Osteoblast (primary cell): ENCODE results near the gene CSNK2A3. TPM values are rescaled to one million over a fixed set of nuclear protein-coding genes. Genes with fewer than 3 reads are reported as not detected.

Source experiments
- DNase-seq: peaks from one replicate; pipeline ENCODE4 v3.0.0; 2011; ENCODE audit warnings: low spot score, mixed read lengths; ENCODE audit not compliant: insufficient read length; ENCODE audit errors: missing footprints
- H2AFZ ChIP-seq: 2 replicates; pipeline ENCODE4 v1.6.0; 2011; ENCODE audit warnings: mild to moderate bottlenecking, low read length
- H3K27ac ChIP-seq: 2 replicates; pipeline ENCODE4 v1.5.1; 2011; ENCODE audit warnings: mild to moderate bottlenecking, low read depth, low read length, moderate library complexity
- H3K27me3 ChIP-seq: 2 replicates; pipeline ENCODE4 v1.6.0; 2012; ENCODE audit warnings: mild to moderate bottlenecking, control low read depth, inconsistent platforms, low read length, moderate library complexity; ENCODE audit not compliant: insufficient read depth
- H3K36me3 ChIP-seq: 2 replicates; pipeline ENCODE4 v1.5.1; 2011; ENCODE audit warnings: mild to moderate bottlenecking, low read length, control low read depth, moderate library complexity; ENCODE audit not compliant: insufficient read depth
- H3K4me1 ChIP-seq: 2 replicates; pipeline ENCODE4 v1.5.1; 2011; ENCODE audit warnings: mild to moderate bottlenecking, low read length, control low read depth, moderate library complexity; ENCODE audit not compliant: insufficient read depth
- H3K4me2 ChIP-seq: 2 replicates; pipeline ENCODE4 v1.6.0; 2011; ENCODE audit warnings: mild to moderate bottlenecking, low read length; ENCODE audit not compliant: insufficient read depth
- H3K4me3 ChIP-seq: fragments of 200-600 bp; sonication (generic); 3 replicates; pipeline ENCODE4 v1.5.1; 2012; ENCODE audit warnings: mild to moderate bottlenecking, low read length, inconsistent platforms; ENCODE audit not compliant: insufficient read depth
- H3K79me2 ChIP-seq: 2 replicates; pipeline ENCODE4 v1.6.0; 2012; ENCODE audit warnings: mild to moderate bottlenecking, low read length, control low read depth, inconsistent platforms; ENCODE audit not compliant: insufficient read depth
- H3K9me3 ChIP-seq: 2 replicates; pipeline ENCODE4 v1.5.1; 2011; ENCODE audit warnings: low read depth, low read length, control low read depth
- H4K20me1 ChIP-seq: 2 replicates; pipeline ENCODE4 v1.6.0; 2012; ENCODE audit warnings: mild to moderate bottlenecking, low read length, control low read depth; ENCODE audit not compliant: insufficient read depth
- total RNA-seq: library from RNA; depleted of rRNA; stranded (reverse); fragments of >200 nt; gene quantifications from 2 replicates; pipeline ENCODE4 v1.2.3, GENCODE V29; 2012
- TF ChIP-seq, protein P1 (sequence below): IDR thresholded peaks from 2 replicates; pipeline ENCODE4 v1.5.1; 2011; ENCODE audit warnings: mild to moderate bottlenecking, low read depth, low read length, moderate library complexity; ENCODE audit errors: extremely low read depth

CSNK2A3 gene
- total RNA-seq, 1 donor, result 2.2 TPM

DNA sequence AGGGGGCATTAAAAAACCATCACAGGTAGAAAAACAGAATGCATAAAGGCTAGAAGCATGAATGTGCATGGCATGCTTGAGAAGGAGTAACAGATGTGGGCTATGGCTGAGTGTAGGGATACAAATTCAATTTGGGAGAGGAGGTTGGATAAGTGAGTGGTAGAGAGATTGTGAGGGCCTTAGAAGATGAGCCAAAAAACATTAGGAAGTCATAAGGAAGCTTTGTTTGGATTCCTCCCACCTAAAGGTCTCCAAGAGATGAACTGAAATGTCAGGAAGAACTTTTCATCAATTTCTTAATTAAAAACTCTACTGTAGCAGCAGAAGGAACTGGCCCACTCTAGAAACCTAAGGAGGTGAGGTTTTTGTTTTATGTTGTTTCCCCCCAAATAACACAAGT is 41.2 kb upstream of the CSNK2A3 start:
- Histone ChIP-seq H3K79me2 (no peaks in the 10 kb centered on the region), H3K9me3 (no peaks in the 10 kb centered on the region), H4K20me1 (no peaks in the 10 kb centered on the region), H3K36me3 (no peaks in the 10 kb centered on the region), H2AFZ (no peak overlapping the region), H3K27me3 (peaks cover 6% of the 10 kb centered on the region), H3K4me3 (no peak overlapping the region), H3K4me1 (peaks cover 26% of the 10 kb centered on the region), H3K4me2 (no peak overlapping the region), H3K27ac (no peak overlapping the region)
- DNase-seq, result no peak
- TF ChIP-seq, protein P1, sequence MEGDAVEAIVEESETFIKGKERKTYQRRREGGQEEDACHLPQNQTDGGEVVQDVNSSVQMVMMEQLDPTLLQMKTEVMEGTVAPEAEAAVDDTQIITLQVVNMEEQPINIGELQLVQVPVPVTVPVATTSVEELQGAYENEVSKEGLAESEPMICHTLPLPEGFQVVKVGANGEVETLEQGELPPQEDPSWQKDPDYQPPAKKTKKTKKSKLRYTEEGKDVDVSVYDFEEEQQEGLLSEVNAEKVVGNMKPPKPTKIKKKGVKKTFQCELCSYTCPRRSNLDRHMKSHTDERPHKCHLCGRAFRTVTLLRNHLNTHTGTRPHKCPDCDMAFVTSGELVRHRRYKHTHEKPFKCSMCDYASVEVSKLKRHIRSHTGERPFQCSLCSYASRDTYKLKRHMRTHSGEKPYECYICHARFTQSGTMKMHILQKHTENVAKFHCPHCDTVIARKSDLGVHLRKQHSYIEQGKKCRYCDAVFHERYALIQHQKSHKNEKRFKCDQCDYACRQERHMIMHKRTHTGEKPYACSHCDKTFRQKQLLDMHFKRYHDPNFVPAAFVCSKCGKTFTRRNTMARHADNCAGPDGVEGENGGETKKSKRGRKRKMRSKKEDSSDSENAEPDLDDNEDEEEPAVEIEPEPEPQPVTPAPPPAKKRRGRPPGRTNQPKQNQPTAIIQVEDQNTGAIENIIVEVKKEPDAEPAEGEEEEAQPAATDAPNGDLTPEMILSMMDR, result no peak

DNA sequence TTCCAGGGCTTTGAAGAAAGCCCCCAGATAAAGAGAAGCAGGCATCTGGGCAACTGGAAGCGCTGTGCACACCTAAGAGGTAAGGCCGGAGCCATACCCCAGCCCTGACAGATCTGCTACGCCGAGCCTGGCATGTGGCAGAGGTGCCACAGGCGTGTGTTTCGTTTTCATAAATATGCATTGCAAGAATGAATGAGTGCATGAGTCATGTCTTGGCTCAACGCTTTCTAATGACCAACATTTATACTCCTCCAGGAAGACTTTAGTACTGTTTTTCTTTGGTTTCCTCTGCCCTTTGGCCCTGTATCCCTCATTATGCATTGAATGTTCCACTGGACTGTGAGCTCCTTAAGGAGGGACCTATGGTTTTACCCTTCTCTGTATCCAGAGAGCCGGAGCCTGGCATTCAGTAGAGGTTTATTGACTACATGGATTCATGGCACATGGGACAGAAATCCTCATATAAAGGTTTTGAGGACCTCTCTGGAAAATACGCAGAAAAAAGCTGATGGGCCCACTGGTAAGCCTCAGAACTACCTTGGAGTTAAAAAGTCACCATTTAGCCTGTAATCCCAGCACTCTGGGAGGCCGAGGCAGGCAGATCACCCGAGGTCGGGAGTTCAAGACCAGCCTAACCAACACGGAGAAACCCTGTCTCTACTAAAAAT is 38.9 kb upstream of the CSNK2A3 start:
- Histone ChIP-seq H3K79me2 (no peaks in the 10 kb centered on the region), H3K9me3 (no peaks in the 10 kb centered on the region), H3K4me3 (no peak overlapping the region), H3K27ac (peak overlapping the region; percentile 69), H2AFZ (peak overlapping the region; percentile 37), H3K36me3 (no peaks in the 10 kb centered on the region), H3K4me2 (peak overlapping the region; percentile 69), H3K27me3 (peaks cover 3% of the 10 kb centered on the region), H3K4me1 (peaks cover 25% of the 10 kb centered on the region), H4K20me1 (no peaks in the 10 kb centered on the region)
- DNase-seq, result peak; percentile 94
- TF ChIP-seq, protein P1, result no peak

DNA sequence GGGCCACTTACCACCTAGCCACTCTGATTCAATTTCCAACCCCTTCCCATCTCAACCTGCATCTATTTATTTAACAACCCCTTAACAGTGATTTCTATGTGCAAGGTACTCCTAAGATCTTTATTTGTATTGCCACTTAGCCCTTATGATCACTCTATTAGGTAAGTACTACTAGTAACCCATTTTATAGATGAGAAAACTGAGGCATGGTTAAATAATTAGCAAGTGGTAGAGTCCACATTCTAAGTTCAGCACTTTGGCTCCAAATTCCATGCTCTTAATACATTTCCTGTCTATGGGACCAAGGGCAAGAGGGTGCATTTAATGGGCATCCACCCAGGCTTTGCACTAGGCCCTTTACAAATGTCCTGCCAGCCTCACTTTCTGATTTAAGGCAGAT is 38.1 kb upstream of the CSNK2A3 start:
- H2AFZ ChIP-seq, result no peak overlapping the region
- peak overlapping the region; percentile 69 for H3K27ac ChIP-seq
- H3K9me3 ChIP-seq, result no peaks in the 10 kb centered on the region

DNA sequence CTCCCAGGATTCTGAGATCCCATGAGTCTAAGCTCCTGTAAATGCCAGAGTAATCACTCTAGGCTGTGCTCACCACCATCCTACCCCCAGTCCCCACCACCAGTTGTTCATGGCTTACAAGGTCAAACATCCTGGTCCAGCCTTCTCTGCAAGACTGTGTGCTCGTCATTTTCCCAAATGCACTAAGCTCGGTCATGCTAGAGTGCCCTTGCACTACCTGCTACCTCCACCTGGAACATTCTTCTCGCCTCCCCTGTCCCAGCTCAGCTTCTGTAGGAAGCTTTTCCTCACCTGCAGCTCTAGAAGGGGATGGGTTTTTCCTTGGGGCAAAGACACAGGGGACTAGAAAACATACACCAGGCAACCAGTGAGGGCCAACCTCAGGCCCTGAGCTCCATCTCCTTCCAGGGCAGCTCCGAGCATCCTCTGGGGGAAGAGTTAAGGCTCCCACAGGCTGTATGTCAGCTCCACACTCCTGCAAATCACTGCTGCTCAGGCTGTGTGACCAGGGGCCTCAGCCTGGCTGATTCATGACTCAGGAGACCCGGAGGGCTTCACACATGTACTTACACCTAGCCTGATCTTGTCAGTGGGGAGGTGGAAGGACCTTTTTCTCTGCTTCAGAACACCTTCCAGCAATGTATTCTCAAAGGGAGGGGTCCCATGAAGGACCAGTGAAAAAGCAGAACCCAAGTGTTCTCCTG is 37.2 kb upstream of the CSNK2A3 start:
- Histone ChIP-seq H2AFZ (no peak overlapping the region), H3K4me1 (peaks cover 11% of the 10 kb centered on the region), H3K9me3 (no peaks in the 10 kb centered on the region), H3K79me2 (no peaks in the 10 kb centered on the region), H3K27me3 (peaks cover 3% of the 10 kb centered on the region), H3K36me3 (no peaks in the 10 kb centered on the region), H4K20me1 (no peaks in the 10 kb centered on the region), H3K27ac (no peak overlapping the region), H3K4me2 (no peak overlapping the region), H3K4me3 (no peak overlapping the region)
- TF ChIP-seq, protein P1, result no peak
- no peak for DNase-seq

More for the DNA sequence above, 38.1 kb upstream of the CSNK2A3 start:
- Histone ChIP-seq H3K27me3 (peaks cover 3% of the 10 kb centered on the region), H3K4me2 (no peak overlapping the region), H3K4me1 (peaks cover 17% of the 10 kb centered on the region), H3K4me3 (no peak overlapping the region), H3K36me3 (no peaks in the 10 kb centered on the region), H3K79me2 (no peaks in the 10 kb centered on the region), H4K20me1 (no peaks in the 10 kb centered on the region)
- TF ChIP-seq, protein P1, result no peak
- no peak for DNase-seq
